Lung (tissue), 13 donors: ENCODE measurements around the gene PCSK7. TPM values are rescaled to one million over a fixed set of nuclear protein-coding genes. Genes with fewer than 3 reads are reported as not detected.

Experiments
- ATAC-seq: fragments of 200-7000 bp; cut with Tn5 transposase; one replicate; pipeline ENCODE4 v1.9.1; 2020; ENCODE audit warnings: moderate number of reproducible peaks; ENCODE audit not compliant: insufficient read depth, low FRiP score
- DNase-seq, 3 donors: peaks; one replicate each; pipeline ENCODE4 v3.0.0-alpha.2; 2013 to 2017
- H3K27ac ChIP-seq, 2 donors: one replicate each; pipeline ENCODE4 v1.5.1; 2013; ENCODE audit warnings: mild to moderate bottlenecking in 2 of 2, moderate library complexity in 2 of 2, control low read depth in 1 of 2, inconsistent platforms in 1 of 2, low read depth in 1 of 2, low read length in 1 of 2
- H3K27me3 ChIP-seq, 3 donors: one replicate each; pipeline ENCODE4 v1.5.1; 2013; ENCODE audit warnings: low read length in 2 of 3; ENCODE audit not compliant: control insufficient read depth in 3 of 3, insufficient read depth in 3 of 3
- H3K36me3 ChIP-seq, 4 donors: one replicate each; pipeline ENCODE4 v1.5.1; 2013; ENCODE audit warnings: low read length in 4 of 4, mild to moderate bottlenecking in 1 of 4, moderate library complexity in 1 of 4; ENCODE audit not compliant: control insufficient read depth in 4 of 4, insufficient read depth in 4 of 4
- H3K4me1 ChIP-seq, 5 donors: one replicate each; pipeline ENCODE4 v1.5.1; 2013; ENCODE audit warnings: low read length in 5 of 5, mild to moderate bottlenecking in 2 of 5, moderate library complexity in 1 of 5; ENCODE audit not compliant: control insufficient read depth in 5 of 5, insufficient read depth in 5 of 5
- H3K4me3 ChIP-seq: one replicate; pipeline ENCODE4 v1.5.1; 2013; ENCODE audit warnings: mild to moderate bottlenecking, control low read depth, moderate library complexity
- H3K9ac ChIP-seq, 2 donors: one replicate each; pipeline ENCODE4 v1.5.1; 2013; ENCODE audit warnings: low read length in 2 of 2, control low read depth in 1 of 2; ENCODE audit not compliant: insufficient read depth in 1 of 2
- H3K9me3 ChIP-seq, 4 donors: one replicate each; pipeline ENCODE4 v1.5.1; 2013; ENCODE audit warnings: low read length in 3 of 4, mild to moderate bottlenecking in 1 of 4, moderate library complexity in 1 of 4; ENCODE audit not compliant: control insufficient read depth in 4 of 4, insufficient read depth in 3 of 4
- WGBS, 2 donors: extraction: QIAGEN DNeasy Blood & Tissue Kit; methylation state at CpG; one replicate each; pipeline ENCODE4 v1.1.7; 2013; 5-methylcytosine and 5-hydroxymethylcytosine counted together
- polyA plus RNA-seq, 2 donors: library from polyadenylated mRNA; stranded (reverse); fragments of 200-250 nt; gene quantifications; one replicate each; pipeline ENCODE4 v1.2.1, GENCODE V29; 2013
- small RNA-seq: library from RNA; depleted of rRNA; stranded (forward); fragments of <200 nt; gene quantifications from one replicate; pipeline ENCODE3, GENCODE V24; 2014; ENCODE audit warnings: low replicate concordance
- total RNA-seq, 2 donors: library from RNA; depleted of rRNA in 1 of 2; stranded (reverse); fragments of >200 nt in 1 of 2; gene quantifications; one replicate each; pipeline ENCODE4 v1.2.1, GENCODE V29; 2014 to 2021
- TF ChIP-seq, protein P1 (sequence below): IDR thresholded peaks from 2 replicates; pipeline ENCODE4 v1.5.1; 2012; ENCODE audit warnings: mild to moderate bottlenecking; ENCODE audit errors: control extremely low read depth, extremely low read depth
- donor health status: control.
- donor health status: control.
- donor health status: Bipolar disorder and iron deficiency.
- donor health status: healthy.
- donor health status: DM: yes; HTN: yes; CAD: no.

The PCSK7 gene
- total and polyA plus RNA-seq, 4 donors = 29.2 to 82.5 (median 32.9) TPM

DNA sequence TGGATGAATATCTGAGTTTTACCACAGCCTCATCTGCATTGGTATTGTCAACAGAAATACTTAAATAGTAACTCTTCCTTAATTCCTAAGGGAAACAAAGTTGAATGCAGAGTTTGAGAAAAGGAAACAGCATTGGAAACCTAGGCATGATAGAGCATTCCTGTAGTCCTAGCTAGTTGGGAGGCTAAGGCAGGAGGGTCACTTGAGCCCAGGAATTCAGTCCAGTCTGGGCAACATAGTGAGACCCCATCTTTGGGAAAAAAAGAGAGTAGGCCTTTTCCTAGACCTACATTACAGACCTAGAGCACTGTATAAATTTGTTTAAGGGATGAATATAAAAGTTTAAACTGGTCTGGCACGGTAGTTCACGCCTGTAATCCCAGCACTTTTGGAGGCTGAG is 74.4 kb downstream of the PCSK7 start:
- 97% methylated on average over 2 of the region's 2 CpGs for WGBS, 2 donors
- no peaks in the 10 kb centered on the region for H3K27me3 ChIP-seq
- H3K4me1 ChIP-seq = peaks cover 0 to 7% (median 3%) of the 10 kb centered on the region in 5 donors
- no peak overlapping the region for H3K27ac ChIP-seq
- peaks cover 0 to 25% (median 18%) of the 10 kb centered on the region in 4 donors for H3K36me3 ChIP-seq
- ATAC-seq (no peak), DNase-seq (no peak)
- H3K9ac ChIP-seq = no peak overlapping the region
- H3K4me3 ChIP-seq = no peak overlapping the region
- no peaks in the 10 kb centered on the region for H3K9me3 ChIP-seq
- TF ChIP-seq, protein P1, sequence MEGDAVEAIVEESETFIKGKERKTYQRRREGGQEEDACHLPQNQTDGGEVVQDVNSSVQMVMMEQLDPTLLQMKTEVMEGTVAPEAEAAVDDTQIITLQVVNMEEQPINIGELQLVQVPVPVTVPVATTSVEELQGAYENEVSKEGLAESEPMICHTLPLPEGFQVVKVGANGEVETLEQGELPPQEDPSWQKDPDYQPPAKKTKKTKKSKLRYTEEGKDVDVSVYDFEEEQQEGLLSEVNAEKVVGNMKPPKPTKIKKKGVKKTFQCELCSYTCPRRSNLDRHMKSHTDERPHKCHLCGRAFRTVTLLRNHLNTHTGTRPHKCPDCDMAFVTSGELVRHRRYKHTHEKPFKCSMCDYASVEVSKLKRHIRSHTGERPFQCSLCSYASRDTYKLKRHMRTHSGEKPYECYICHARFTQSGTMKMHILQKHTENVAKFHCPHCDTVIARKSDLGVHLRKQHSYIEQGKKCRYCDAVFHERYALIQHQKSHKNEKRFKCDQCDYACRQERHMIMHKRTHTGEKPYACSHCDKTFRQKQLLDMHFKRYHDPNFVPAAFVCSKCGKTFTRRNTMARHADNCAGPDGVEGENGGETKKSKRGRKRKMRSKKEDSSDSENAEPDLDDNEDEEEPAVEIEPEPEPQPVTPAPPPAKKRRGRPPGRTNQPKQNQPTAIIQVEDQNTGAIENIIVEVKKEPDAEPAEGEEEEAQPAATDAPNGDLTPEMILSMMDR = no peak

DNA sequence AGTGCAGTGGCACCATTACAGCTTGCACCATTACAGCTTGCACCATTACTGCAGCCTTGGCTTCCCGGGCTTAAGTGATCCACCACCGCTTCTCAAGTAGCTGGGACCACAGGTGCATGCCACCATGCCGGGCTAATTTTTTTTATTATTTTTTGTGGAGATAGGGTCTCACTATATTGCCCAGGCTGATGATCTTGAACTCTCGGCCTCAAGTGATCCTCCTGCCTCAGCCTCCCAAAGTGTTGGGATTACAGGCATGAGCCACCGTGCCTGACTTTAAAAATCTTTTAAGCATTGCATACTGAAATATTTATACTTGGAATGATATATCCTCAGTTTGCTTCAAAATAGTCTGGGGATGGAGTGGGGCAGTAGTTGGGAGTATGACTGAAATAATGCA is 77.4 kb downstream of the PCSK7 start:
- ATAC-seq (no peak), DNase-seq (no peak)
- TF ChIP-seq, protein P1 = no peak
- no peak overlapping the region for H3K9ac ChIP-seq
- H3K36me3 ChIP-seq = peaks cover 0 to 10% (median 7%) of the 10 kb centered on the region in 4 donors
- WGBS, 2 donors = 94 to 100% methylated on average over 5 of the region's 5 CpGs
- no peaks in the 10 kb centered on the region for H3K27me3 ChIP-seq
- no peak overlapping the region for H3K27ac ChIP-seq
- peaks cover 0 to 5% (median 0%) of the 10 kb centered on the region in 5 donors for H3K4me1 ChIP-seq
- no peak overlapping the region for H3K4me3 ChIP-seq
- H3K9me3 ChIP-seq = no peaks in the 10 kb centered on the region

Small RNAs within 50 kb of the gene (small RNA-seq; reads per million reads assigned to genes)
- not detected for gene RF00564

Other genes with a start within 250 kb of the PCSK7 start
- 10 to 100 TPM; 42.3 to 43.4 TPM for gene SIK3, start 133.6 kb downstream of the PCSK7 start, total RNA-seq
- gene SIK3, start 133.6 kb downstream of the PCSK7 start, polyA plus RNA-seq = 10 to 100 TPM in 1 of 2 donors, 1 to 10 TPM in 1; 9.0 to 16.8 TPM
- gene PAFAH1B2, start 87.8 kb downstream of the PCSK7 start, total RNA-seq = 10 to 100 TPM; 70.7 to 73.1 TPM
- gene PAFAH1B2, start 87.8 kb downstream of the PCSK7 start, polyA plus RNA-seq = 10 to 100 TPM; 22.2 to 23.8 TPM
- 10 to 100 TPM; 25.4 to 84.8 TPM for gene SIDT2, start 53.3 kb downstream of the PCSK7 start, total RNA-seq
- gene SIDT2, start 53.3 kb downstream of the PCSK7 start, polyA plus RNA-seq = 10 to 100 TPM; 31.4 to 45.4 TPM
- gene TAGLN, start 32.7 kb downstream of the PCSK7 start, total RNA-seq = 100 to 1,000 TPM; 172 to 505 TPM
- 100 to 1,000 TPM; 534 to 683 TPM for gene TAGLN, start 32.7 kb downstream of the PCSK7 start, polyA plus RNA-seq
- gene RNF214, start 598 bp upstream of the PCSK7 start, total RNA-seq = 10 to 100 TPM; 18.5 to 19.8 TPM
- 10 to 100 TPM in 1 of 2 donors, 1 to 10 TPM in 1; 8.6 to 10.7 TPM for gene RNF214, start 598 bp upstream of the PCSK7 start, polyA plus RNA-seq
- 1 to 10 TPM; 5.8 to 5.9 TPM for gene BACE1-AS, start 59.3 kb upstream of the PCSK7 start, total RNA-seq
- gene BACE1-AS, start 59.3 kb upstream of the PCSK7 start, polyA plus RNA-seq = 1 to 10 TPM; 1.9 to 9.5 TPM
- 10 to 100 TPM; 18.6 to 30.7 TPM for gene BACE1, start 84.2 kb upstream of the PCSK7 start, total RNA-seq
- 1 to 10 TPM; 5.1 to 7.8 TPM for gene BACE1, start 84.2 kb upstream of the PCSK7 start, polyA plus RNA-seq
- 10 to 100 TPM; 33.2 to 36.1 TPM for gene CEP164, start 95.8 kb upstream of the PCSK7 start, total RNA-seq
- gene CEP164, start 95.8 kb upstream of the PCSK7 start, polyA plus RNA-seq = 10 to 100 TPM; 12.0 to 20.1 TPM